Measurements from ENCODE around the gene IRF8.

GRCh38 chr16:85908889-85909589 lies 10.1 kb downstream of the IRF8 start:
- no peak for TF ChIP-seq POLR2A (IDR thresholded peaks at IDR 0.05)
- no peak for TF ChIP-seq CTCF (IDR thresholded peaks at IDR 0.05)
